Coronary artery (tissue), 2 donors: Measurements from ENCODE around the gene CAMK2D.
A peak's percentile ranks its signal among the peaks of the same experiment; 100 is the strongest.

Source experiments
- DNase-seq: peaks from one replicate; pipeline ENCODE4 v3.0.0-alpha.2; 2017; ENCODE audit warnings: low spot score
- H3K27ac ChIP-seq, 2 donors: fragments of 200-600 bp; sonication (generic); one replicate each; pipeline ENCODE4 v1.5.1; 2016 to 2019
- H3K4me3 ChIP-seq: fragments of 200-600 bp; sonication (generic); 2 replicates; pipeline ENCODE4 v1.5.1; 2016; ENCODE audit warnings: mild to moderate bottlenecking, moderate library complexity
- CTCF ChIP-seq: fragments of 200-600 bp; sonication (generic); IDR thresholded peaks from one replicate; pipeline ENCODE4 v1.5.1; 2019; ENCODE audit warnings: antibody characterized with exemption

The CAMK2D gene

GRCh38 chr4:113757486-113757885, 4.1 kb downstream of the CAMK2D start:
- H3K4me3 ChIP-seq: no peak overlapping the region
- no peak for DNase-seq
- peak overlapping the region in 1 of 2 donors; percentile 7 for H3K27ac ChIP-seq
- TF ChIP-seq CTCF: no peak

- Histone ChIP-seq H3K27ac (no peak overlapping the region), H3K4me3 (no peak overlapping the region)
- no peak for DNase-seq
- TF ChIP-seq CTCF: no peak
Measured at GRCh38 chr4:113756005-113756410, 5.5 kb downstream of the CAMK2D start.

DNA sequence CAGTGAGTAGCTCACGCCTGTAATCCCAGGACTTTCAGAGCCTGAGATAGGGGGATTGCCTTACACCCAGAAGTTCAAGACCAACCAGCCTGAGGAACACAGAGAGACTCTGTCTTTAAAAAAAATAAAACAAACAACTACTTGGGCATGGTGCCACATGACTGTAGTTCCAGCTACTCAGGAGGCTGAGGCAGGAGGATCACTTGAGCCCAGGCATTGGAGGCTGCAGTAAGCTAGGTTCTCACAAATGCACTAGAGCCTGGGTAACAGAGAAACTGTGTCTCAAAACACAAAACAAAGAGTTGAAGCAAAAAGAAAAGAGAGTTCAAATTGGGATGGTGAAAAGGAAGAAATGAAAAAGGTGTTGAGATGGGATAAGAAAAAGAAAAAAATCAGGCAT, 10.8 kb downstream of the CAMK2D start:
- Histone ChIP-seq H3K4me3 (no peak overlapping the region), H3K27ac (no peak overlapping the region)
- TF ChIP-seq CTCF: no peak
- no peak for DNase-seq

GRCh38 chr4:113750296-113750695, 11.2 kb downstream of the CAMK2D start:
- no peak for TF ChIP-seq CTCF
- DNase-seq: no peak
- Histone ChIP-seq H3K27ac (no peak overlapping the region), H3K4me3 (no peak overlapping the region)

- Histone ChIP-seq H3K4me3 (no peak overlapping the region), H3K27ac (no peak overlapping the region)
- no peak for TF ChIP-seq CTCF
- DNase-seq: no peak
Measured at GRCh38 chr4:113749178-113749577, 12.4 kb downstream of the CAMK2D start.

DNA sequence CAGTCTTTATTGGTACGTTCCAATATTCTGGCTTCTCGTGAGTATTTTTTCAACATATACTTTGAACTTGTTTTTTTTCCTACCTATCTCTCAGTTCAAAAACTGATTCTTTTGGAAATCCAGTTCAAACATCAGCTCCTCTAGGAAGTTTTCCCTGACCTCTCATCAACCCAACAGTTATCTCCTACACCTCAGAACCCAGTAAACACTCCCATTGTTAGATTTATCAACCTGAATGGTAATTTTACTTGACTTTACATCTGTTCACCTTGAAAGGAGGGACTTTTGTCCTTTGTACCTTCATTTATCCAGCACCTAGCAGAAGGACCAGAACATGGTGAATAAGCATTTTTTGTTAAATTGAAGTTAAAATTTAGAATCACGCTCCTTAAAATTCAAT, 13.6 kb downstream of the CAMK2D start:
- no peak for DNase-seq
- TF ChIP-seq CTCF: no peak
- Histone ChIP-seq H3K27ac (no peak overlapping the region), H3K4me3 (no peak overlapping the region)

DNA sequence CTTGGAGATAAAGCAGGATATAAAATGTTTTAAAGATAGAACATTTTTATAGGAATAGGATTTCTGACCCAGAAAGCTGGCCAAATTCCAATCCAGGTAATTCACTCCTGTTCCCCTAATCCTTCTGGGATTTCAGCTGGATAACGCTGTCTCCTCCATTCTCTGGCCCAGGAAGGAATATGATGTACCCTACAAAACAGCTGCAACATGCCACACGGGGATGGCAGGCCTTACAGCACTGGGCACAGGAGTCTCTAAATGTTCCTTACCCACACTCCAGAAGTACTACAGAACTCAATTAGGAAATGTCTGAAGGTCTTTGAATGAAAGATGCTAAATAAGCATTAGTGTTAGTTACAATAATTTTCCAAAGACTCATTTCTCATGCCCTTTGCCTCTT, 15.8 kb downstream of the CAMK2D start:
- H3K27ac ChIP-seq: no peak overlapping the region
- DNase-seq: no peak
- no peak for TF ChIP-seq CTCF
- H3K4me3 ChIP-seq: no peak overlapping the region
